ENCODE results near the gene ACOX2.

- TF ChIP-seq CTCF (IDR thresholded peaks at IDR 0.05), result peak; percentile 37
- no peak for TF ChIP-seq EZH2 (IDR thresholded peaks at IDR 0.05)
- TF ChIP-seq EZH2phosphoT487 (IDR thresholded peaks at IDR 0.05), result no peak
Observed at GRCh38 chr3:58577269-58577821, 40.4 kb upstream of the ACOX2 start, which contains the start of gene FAM107A.
